HG03064 (cell line): ENCODE results near the gene TMEM108.

Experiments used
- ATAC-seq: cut with Tn5 transposase; IDR thresholded peaks from one replicate; pipeline ENCODE4 v1.9.1; 2021; ENCODE audit warnings: low read depth; ENCODE audit not compliant: unreplicated experiment

Gene TMEM108

DNA sequence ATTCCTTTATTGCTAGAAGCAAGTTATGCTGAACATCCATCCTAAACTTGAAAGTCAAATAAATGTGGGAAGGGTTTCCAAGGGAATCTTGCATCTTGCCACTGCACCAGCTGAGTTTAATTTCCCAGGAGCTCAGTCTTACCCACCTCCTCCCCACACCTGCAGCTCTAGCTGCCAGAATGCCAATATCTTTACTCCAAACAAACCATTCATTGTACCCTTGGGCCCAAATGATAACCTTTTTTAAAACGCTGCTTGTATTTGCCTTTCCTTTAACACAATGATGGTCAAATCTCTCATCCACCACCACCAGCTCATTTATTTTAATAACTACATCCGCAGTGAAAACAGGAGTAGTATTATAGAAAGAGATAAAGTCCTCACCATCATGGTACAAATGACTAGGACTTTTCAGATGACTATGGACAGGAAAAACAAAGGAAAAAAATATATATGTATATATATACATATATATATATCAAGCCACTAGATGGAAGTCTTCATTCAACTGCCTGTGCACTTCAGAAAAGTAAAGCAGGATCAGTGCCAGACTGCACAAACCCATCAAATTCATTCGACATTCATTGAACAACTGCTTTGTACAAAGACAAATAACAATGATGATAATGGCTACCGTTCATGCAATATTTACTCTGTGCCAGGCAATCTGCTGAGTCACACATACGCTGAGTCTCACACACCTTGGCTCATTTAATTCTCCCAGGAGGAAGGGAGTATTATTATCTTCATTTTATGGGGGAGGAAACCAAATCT is 405.6 kb downstream of the TMEM108 start:
- no peak for ATAC-seq

DNA sequence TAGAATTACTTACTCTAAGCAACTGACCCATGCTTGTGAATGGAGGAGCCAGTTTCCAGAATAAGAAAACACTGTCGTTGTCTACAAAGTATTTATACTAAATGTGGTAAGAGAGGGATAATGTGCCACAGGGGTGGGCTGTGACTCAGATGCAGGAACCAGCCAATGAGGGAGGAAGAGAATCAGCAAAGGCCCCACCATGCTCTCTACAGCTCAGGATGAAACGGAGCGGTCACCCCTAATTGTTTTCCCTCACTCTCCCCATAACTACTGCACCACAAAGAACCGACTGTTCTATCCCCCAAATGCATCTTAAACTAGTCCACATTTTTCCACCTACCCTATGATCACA is 406.2 kb downstream of the TMEM108 start:
- ATAC-seq = no peak

GRCh38 chr3:133445108-133445507 is 406.9 kb downstream of the TMEM108 start:
- no peak for ATAC-seq
